ENCODE measurements around the gene ZNF771. TPM values are rescaled to one million over a fixed set of nuclear protein-coding genes. Genes with fewer than 3 reads are reported as not detected.

The ZNF771 gene
- total RNA-seq (2014; rRNA removed; shearing (Covaris generic)): 10.4 and 14.0 TPM in 2 replicates

- Histone ChIP-seq H3K4me1 (peaks cover 7% of the 10 kb centered on the region), H3K4me3 (peak within 1 kb of the TSS; percentile 69), H3K9me3 (replicated peaks) (no peaks in the 10 kb centered on the region), H3K36me3 (peaks cover 6% of the 10 kb centered on the region), H3K27ac (peak within 1 kb of the TSS; percentile 63), H3K27me3 (no peaks in the 10 kb centered on the region)
- peak; percentile 94 to 95 for DNase-seq
These were observed at the start of gene ZNF771 for GRCh38 chr16:30407102-30407803. TSS of gene ZNF771 (plus strand) at chr16:30407606. CDS start at chr16:30408054, 448 bp downstream.

- Histone ChIP-seq H3K9me3 (replicated peaks) (no peaks in the 10 kb centered on the region), H3K36me3 (peaks cover 30% of the 10 kb centered on the region), H3K4me3 (no peak overlapping the region), H3K27me3 (no peaks in the 10 kb centered on the region), H3K27ac (no peak overlapping the region), H3K4me1 (peaks cover 3% of the 10 kb centered on the region; the same call in 1 of the 2 replicates)
- no peak for DNase-seq
These were observed 49.5 kb upstream of the ZNF771 start for GRCh38 chr16:30357715-30358576.

GRCh38 chr16:30358577-30358936 is 48.8 kb upstream of the ZNF771 start:
- DNase-seq: no peak
- H3K27me3 ChIP-seq: no peaks in the 10 kb centered on the region
- no peaks in the 10 kb centered on the region for H3K9me3 ChIP-seq (replicated peaks)
- H3K4me1 ChIP-seq: peaks cover 3% of the 10 kb centered on the region; the same call in 1 of the 2 replicates
- H3K36me3 ChIP-seq: peaks cover 31% of the 10 kb centered on the region; the same call in 1 of the 2 replicates
- H3K4me3 ChIP-seq: no peak overlapping the region
- H3K27ac ChIP-seq: no peak overlapping the region

GRCh38 chr16:30358990-30359870 is 48.2 kb upstream of the ZNF771 start:
- Histone ChIP-seq H3K4me1 (no peaks in the 10 kb centered on the region; the same call in 1 of the 2 replicates), H3K4me3 (no peak overlapping the region), H3K9me3 (replicated peaks) (no peaks in the 10 kb centered on the region), H3K27ac (no peak overlapping the region), H3K27me3 (no peaks in the 10 kb centered on the region), H3K36me3 (peaks cover 28% of the 10 kb centered on the region)
- no peak for DNase-seq

- peaks cover 34% of the 10 kb centered on the region for H3K36me3 ChIP-seq
- DNase-seq: no peak
- H3K27ac ChIP-seq: no peak overlapping the region
- no peaks in the 10 kb centered on the region for H3K9me3 ChIP-seq (replicated peaks)
- no peak overlapping the region for H3K4me3 ChIP-seq
- H3K4me1 ChIP-seq: no peaks in the 10 kb centered on the region
- H3K27me3 ChIP-seq: no peaks in the 10 kb centered on the region
These were observed 47.6 kb upstream of the ZNF771 start for GRCh38 chr16:30359871-30360170.

GRCh38 chr16:30361180-30361579 is 46.2 kb upstream of the ZNF771 start:
- H3K4me3 ChIP-seq: no peak overlapping the region
- peaks cover 46% of the 10 kb centered on the region for H3K36me3 ChIP-seq
- H3K27me3 ChIP-seq: no peaks in the 10 kb centered on the region
- no peaks in the 10 kb centered on the region for H3K4me1 ChIP-seq
- no peak for DNase-seq
- no peaks in the 10 kb centered on the region for H3K9me3 ChIP-seq (replicated peaks)
- no peak overlapping the region for H3K27ac ChIP-seq

GRCh38 chr16:30365200-30365599 is 42.2 kb upstream of the ZNF771 start:
- H3K4me3 ChIP-seq: no peak overlapping the region
- H3K27ac ChIP-seq: no peak overlapping the region
- H3K4me1 ChIP-seq: peaks cover 5% of the 10 kb centered on the region; the same call in 1 of the 2 replicates
- no peak for DNase-seq
- H3K36me3 ChIP-seq: peaks cover 39% of the 10 kb centered on the region
- no peaks in the 10 kb centered on the region for H3K27me3 ChIP-seq
- H3K9me3 ChIP-seq (replicated peaks): no peaks in the 10 kb centered on the region

- Histone ChIP-seq H3K36me3 (peaks cover 36% of the 10 kb centered on the region), H3K9me3 (replicated peaks) (no peaks in the 10 kb centered on the region), H3K27ac (no peak overlapping the region), H3K4me3 (no peak overlapping the region), H3K4me1 (peaks cover 6% of the 10 kb centered on the region), H3K27me3 (no peaks in the 10 kb centered on the region)
- DNase-seq: no peak
These were observed 40.9 kb upstream of the ZNF771 start for GRCh38 chr16:30366511-30366910.

GRCh38 chr16:30367349-30368009 is 39.9 kb upstream of the ZNF771 start:
- no peak for DNase-seq
- no peak overlapping the region; the same call in 1 of the 2 replicates for H3K4me3 ChIP-seq
- peaks cover 16% of the 10 kb centered on the region for H3K4me1 ChIP-seq
- no peaks in the 10 kb centered on the region for H3K9me3 ChIP-seq (replicated peaks)
- H3K27ac ChIP-seq: no peak overlapping the region
- no peaks in the 10 kb centered on the region for H3K27me3 ChIP-seq
- H3K36me3 ChIP-seq: peaks cover 31% of the 10 kb centered on the region

GRCh38 chr16:30368122-30368791 is 39.1 kb upstream of the ZNF771 start:
- no peaks in the 10 kb centered on the region for H3K27me3 ChIP-seq
- peaks cover 22% of the 10 kb centered on the region for H3K4me1 ChIP-seq
- no peaks in the 10 kb centered on the region for H3K9me3 ChIP-seq (replicated peaks)
- peak overlapping the region; percentile 70 for H3K4me3 ChIP-seq
- peaks cover 27% of the 10 kb centered on the region for H3K36me3 ChIP-seq
- peak in 1 of 2 experiments; percentile 36 for DNase-seq
- H3K27ac ChIP-seq: no peak overlapping the region

- Histone ChIP-seq H3K9me3 (replicated peaks) (no peaks in the 10 kb centered on the region), H3K4me3 (peak overlapping the region; percentile 70), H3K27ac (no peak overlapping the region), H3K36me3 (peaks cover 26% of the 10 kb centered on the region), H3K27me3 (no peaks in the 10 kb centered on the region), H3K4me1 (peaks cover 22% of the 10 kb centered on the region)
- no peak for DNase-seq
These were observed 38.7 kb upstream of the ZNF771 start for GRCh38 chr16:30368792-30369090.

- H3K36me3 ChIP-seq: peaks cover 23% of the 10 kb centered on the region
- H3K27me3 ChIP-seq: no peaks in the 10 kb centered on the region
- H3K4me3 ChIP-seq: peak overlapping the region; percentile 70
- peak in 1 of 2 experiments; percentile 44 for DNase-seq
- H3K9me3 ChIP-seq (replicated peaks): no peaks in the 10 kb centered on the region
- H3K27ac ChIP-seq: no peak overlapping the region; the same call in 1 of the 2 replicates
- H3K4me1 ChIP-seq: peaks cover 22% of the 10 kb centered on the region
These were observed 38.1 kb upstream of the ZNF771 start for GRCh38 chr16:30369091-30369937.

GRCh38 chr16:30369938-30370455 is 37.4 kb upstream of the ZNF771 start:
- H3K4me1 ChIP-seq: peaks cover 22% of the 10 kb centered on the region
- H3K4me3 ChIP-seq: peak overlapping the region; percentile 70
- H3K36me3 ChIP-seq: peaks cover 17% of the 10 kb centered on the region
- H3K27me3 ChIP-seq: no peaks in the 10 kb centered on the region
- DNase-seq: no peak
- H3K27ac ChIP-seq: no peak overlapping the region; the same call in 1 of the 2 replicates
- no peaks in the 10 kb centered on the region for H3K9me3 ChIP-seq (replicated peaks)
